NOMO-1 (cell line): ENCODE measurements around the gene COL18A1.

Experiments used
- DNase-seq, 2 experiments: peaks; one replicate each; lab custom pipeline; 2025; ENCODE audit not compliant: unreplicated experiment in 2 of 2; lab: John Stamatoyannopoulos, UW

Gene COL18A1

DNA sequence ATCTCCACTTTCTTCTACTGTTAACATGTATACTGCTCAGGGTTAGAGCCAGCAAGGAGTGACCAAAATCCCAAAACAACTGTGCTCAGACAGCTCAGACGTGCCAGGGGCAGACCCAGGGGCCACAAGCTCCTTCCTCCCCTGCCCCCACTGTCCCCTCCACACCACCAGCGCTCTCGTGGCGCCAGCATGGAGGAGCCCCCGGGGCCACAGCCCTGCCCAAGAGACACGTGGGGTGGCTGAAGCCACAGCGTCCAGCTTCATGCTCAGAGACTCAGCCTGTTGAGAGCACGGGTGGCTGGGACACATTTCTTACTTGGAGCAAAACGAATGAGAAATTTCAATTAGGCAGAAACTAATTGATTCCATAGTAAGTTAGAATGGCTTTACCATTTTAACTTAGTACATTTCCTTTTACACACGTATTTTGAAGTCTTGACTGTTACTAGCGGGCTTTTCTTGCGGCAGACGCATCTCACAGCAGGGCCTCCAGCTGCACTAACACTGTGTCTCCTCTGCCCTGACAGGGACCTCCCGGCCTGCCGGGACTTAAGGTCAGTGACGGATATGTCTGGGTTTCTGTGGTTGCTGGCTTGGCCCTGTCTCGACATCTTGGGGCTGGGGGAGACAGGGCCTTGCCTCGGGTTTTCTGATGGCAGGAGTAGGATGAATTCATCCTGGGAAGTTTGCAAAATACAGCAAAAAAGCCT, 83.1 kb downstream of the COL18A1 start:
- no peak for DNase-seq

DNA sequence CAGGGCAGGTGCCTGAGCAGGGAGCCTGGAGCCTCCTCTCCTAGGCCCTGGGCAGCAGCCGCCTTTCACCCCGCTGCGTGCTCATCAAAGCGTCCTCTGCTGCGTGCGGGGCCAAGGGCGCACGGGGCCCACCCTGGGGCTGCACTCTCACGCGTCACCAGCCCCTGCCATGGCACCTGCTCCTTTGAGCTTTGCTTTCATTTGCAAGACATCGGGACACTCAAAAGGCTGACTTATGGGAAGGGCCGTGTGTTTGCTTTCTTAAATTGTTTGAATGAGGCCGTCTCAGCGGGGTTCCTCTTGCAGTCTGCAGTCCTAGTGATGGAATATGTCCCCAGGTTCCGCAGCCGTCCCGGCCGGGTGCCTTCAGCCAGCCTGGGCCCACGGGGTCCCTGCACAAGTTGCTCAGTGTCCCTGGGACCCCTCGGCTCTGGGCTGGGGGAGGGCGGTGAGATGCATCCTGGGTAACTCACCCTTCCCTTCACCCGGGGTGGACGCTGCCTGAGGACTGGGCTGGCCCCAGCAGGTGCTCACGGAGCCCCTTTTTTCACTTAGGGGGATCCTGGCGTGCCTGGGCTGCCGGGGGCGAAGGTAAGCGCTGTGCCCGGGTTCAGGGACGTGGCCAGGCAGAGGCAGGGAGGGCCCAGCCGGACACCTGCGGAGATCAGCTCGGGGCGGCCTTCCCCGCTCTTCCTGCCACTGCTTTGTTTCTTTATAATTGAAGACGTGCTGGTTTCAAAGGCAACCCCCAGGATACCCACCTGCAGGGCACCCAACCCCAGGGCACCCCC, 84.2 kb downstream of the COL18A1 start:
- no peak for DNase-seq

DNA sequence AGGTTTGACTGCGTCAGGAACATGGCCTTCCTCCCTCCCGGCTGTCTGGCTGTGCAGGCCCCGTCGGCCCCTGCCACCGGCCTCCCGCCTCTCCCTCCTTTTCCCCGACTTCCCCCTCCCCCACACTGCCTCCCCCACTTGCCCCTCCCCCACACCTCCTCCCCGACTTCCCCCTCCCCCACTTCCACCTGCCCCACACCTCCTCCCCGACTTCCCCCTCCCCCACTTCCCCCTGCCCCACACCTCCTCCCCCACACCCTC, 84.7 kb downstream of the COL18A1 start:
- no peak for DNase-seq

DNA sequence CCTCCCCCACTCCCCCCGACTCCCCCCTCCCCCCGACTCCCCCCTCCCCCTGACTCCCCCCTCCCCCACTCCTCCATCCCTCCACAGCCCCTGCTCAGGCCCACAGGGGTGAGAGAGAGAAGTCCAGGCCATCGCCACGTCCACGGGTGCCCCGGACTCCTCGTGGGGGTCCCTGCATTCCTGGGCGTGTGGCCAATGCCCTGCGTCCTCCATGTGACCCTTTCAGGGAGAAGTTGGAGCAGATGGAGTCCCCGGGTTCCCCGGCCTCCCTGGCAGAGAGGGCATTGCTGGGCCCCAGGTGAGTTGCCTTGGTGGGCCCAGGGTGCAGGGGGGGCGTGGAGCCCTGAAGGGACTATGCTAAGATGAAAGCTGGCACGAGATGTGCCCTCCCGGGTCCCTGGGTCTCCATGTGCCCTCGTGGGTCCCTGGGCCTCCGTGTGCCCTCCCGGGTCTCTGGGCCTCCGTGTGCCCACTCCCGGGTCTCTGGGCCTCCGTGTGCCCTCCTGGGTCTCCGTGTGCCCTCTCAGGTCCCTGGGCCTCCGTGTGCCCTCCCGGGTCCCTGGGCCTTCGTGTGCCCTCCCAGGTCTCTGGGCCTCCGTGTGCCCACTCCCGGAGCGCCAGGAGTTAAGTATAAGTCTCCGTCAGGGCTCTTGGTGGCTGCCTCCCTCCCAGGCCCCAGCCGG, 85.2 kb downstream of the COL18A1 start:
- DNase-seq: no peak

DNA sequence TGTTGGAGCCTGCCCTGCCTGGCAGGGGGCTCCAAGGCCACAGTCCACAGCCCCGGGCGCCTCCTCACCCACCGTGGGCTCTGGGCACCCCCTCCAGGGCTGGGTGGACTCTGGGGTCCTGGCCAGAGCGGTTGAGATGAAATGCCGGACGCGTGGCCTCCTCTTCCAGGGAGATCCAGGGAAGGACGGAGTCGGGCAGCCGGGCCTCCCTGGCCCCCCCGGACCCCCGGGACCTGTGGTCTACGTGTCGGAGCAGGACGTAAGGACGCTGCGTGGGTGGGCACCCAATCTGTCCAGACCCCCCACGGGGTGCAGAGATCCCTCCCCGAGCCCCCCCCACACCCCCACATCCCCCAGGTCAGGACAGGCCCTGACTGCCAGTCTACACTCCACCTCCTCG, 86.1 kb downstream of the COL18A1 start:
- DNase-seq: no peak

DNA sequence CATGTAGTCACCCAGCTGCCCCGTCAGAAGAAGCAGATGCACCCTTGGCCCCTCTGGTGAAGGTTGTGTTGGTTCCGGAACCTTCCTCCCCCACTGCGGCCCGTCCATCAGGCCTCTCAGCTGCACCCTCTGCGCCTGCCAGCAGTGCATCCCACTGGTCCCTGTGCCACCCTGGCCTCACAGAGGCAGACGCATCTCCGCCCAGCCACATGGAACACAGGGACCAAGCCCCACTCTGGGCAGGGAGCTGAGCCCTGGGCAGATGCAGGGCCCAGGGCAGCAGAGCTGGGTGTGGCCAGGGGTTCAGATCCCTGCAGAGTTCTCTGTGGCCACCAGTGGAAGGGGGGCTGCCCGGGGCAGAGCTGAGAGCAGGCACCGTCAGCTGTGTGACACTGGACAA, 86.7 kb downstream of the COL18A1 start:
- no peak for DNase-seq

DNA sequence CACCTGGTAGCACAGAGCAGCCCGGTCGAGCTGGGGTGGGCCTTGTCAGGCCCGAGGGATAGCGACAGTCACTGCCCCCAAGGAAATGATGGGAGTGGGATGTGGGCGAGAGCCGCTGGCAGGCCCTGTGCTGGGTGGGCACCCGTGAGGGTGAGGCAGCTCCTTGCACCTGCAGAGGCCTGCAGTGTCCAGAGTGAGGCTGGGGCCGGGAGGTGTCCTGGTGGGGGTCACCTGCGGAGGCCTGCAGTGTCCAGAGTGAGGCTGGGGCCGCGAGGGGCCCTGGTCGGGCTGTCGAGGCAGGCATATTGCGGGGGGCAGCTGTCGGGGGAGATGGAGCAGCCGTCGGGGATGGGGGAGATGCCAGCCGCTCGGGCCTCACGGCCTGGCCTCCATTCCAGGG, 87.8 kb downstream of the COL18A1 start:
- no peak for DNase-seq

DNA sequence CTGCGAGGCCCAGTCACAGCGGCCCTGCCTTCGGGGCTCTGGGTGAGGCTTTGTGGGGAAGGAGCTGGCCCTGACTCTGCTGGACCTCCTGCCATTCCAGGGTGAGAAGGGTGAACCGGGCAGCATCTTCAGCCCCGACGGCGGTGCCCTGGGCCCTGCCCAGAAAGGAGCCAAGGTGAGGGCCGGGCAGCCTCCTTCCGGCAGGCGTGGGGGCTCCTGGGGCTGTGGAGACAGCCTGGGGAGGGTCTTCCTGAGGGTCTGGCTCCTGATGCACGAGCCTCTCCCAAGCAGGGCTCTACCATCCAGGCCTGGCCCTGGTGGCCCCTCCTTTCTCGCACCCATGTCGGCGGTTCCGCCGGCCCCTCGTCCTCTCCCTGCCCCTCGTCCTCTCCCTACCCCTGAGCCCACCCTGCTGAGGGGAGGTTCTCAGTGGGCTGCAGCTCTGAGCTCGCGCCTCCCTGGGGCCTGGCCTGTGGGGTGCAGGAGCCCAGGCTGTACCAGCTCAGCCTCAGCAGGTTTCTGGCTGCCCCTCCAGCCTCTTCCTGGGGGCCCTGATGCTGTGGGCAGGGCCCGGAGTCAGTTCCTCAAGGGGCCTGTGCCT, 88.5 kb downstream of the COL18A1 start:
- no peak for DNase-seq

DNA sequence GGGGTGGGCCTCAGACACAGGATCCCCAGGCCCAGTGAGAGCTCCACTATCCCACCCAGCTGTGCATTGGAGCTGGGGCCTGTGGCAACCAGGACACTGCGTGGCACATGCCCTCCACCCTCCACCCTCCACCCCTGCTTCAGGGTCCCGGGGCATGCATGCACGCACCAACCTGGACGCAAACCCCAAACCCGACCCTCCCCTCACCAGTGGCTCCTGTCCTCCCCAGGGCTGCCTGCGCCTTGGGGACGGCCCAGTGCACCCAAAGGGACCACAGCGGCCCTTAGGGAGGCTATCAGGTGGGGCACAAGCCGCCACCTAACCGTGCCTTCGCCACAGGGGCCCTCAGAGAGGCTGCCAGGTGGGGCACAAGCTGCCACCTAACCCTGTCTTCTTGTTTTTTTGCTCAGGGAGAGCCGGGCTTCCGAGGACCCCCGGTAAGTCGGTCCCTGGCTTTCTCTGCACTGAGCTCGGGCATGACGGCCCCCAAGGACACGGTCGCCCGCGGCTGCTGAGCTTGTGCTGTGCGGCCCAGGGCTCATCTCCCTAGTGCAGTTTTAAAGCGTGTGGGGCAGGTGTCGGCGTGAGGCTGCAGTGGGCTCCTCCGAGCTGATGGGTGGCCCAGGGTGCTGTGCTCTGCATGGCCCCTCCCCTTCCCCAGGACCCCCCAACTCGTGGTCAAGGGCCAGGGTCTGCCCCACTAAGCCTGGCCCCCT, 89.3 kb downstream of the COL18A1 start:
- no peak for DNase-seq

DNA sequence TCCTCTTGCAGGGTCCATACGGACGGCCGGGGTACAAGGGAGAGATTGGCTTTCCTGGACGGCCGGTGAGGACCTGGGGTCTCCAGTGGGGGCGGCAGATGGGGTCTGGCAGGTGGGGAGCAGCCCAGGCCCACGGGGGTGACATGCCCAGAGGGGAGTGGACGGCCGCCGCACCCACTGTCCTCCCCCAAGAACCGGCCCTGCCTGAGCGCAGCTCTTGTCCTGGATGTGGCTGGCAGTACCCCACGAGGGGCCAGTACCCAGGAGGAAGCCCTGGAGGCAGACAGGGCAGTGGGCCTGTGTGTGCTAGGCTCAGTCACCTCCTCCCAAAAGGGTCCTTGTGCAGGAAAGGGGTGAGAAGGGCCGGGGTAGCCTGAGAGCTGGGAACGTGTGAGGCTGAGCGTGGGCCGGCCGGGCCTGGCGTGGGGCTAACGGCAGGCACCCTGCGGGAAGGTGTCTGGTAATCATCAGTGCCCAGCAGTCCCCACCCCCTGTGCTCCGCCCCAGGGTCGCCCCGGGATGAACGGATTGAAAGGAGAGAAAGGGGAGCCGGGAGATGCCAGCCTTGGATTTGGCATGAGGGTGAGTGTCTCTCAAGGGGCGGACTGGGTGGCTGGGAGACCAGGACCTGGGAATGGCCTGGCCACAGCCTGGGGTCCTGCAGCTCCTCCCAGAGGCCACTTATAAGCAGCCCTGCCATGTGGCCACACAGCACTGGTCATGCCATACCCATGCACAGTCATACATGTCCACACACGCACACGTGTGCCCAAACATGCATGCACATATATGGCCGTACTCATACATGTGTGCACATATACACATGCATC, 90.1 kb downstream of the COL18A1 start:
- no peak for DNase-seq

DNA sequence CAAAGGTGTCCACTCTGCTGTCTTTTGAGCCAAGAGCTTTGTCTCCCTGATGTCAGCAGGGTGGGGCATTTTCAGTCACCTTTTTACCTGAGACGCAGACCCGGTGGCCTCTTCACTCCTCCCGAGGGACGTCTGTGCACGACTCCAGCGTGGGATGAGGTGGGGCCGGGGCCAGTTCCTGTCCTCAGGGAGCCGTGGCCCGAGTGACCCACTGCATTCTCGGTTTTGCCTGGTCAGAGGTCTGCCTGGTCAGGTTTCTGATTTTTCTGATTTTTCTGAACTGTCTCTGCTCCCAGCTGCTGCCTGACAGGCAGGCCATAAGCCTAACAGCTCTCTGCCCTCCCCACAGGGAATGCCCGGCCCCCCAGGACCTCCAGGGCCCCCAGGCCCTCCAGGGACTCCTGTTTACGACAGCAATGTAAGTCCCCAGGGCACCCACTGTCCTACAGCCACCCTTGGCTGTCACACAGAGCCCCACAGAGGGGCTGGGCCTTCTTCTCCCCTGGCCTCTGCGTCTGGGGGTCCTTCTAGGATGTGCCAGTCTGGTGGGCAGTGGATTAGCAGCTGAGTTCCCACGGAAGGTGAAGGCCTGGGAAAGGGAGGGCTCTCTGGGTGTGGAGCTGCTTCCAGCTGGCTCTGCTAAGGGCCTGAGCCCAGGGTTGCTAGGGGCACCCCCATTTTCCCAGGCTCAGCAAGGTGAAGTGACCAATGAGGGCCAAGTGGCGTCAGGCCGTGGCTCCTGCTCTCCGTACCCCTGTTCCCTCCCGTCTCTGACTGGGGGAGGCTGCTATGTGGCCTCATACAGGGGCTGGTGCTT, 91.4 kb downstream of the COL18A1 start:
- no peak for DNase-seq

DNA sequence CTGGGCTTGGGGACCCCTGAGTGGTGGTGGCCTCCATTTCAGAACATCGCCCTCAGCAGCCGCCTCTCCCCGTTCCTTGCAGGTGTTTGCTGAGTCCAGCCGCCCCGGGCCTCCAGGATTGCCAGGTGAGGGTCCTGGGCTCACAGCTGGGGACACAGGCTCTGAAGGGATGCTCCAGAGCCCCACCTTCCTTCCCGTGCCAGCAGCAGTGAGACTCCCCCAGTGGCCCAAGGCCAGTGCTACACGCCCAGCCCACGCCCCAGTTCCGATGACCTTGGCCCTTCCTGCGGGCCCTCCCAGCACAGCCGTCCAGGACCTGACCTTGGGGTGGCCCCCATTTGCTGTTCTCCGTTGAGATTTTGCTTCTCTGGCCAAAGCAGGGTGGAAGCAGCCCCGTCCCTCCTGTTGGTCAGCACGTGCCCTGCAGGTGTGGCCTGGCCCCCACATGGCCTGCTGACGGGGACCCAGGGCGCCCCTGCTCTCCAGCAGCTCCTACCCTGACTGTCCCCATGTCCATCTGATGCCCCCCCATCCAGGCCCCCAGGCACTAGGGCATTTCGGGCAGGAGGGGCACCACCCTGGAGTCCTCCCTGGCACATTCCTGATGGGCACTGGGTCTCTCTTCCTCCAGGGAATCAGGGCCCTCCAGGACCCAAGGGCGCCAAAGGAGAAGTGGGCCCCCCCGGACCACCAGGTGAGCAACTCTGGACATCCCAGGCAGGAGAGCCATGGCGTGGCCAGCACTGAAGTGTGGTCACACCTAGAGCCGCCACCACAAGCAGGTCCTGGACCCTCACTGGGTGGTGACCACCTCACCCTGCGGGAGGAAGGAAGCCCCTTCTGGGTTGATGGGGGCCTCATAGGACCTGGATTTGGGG, 92.2 kb downstream of the COL18A1 start:
- DNase-seq: no peak

DNA sequence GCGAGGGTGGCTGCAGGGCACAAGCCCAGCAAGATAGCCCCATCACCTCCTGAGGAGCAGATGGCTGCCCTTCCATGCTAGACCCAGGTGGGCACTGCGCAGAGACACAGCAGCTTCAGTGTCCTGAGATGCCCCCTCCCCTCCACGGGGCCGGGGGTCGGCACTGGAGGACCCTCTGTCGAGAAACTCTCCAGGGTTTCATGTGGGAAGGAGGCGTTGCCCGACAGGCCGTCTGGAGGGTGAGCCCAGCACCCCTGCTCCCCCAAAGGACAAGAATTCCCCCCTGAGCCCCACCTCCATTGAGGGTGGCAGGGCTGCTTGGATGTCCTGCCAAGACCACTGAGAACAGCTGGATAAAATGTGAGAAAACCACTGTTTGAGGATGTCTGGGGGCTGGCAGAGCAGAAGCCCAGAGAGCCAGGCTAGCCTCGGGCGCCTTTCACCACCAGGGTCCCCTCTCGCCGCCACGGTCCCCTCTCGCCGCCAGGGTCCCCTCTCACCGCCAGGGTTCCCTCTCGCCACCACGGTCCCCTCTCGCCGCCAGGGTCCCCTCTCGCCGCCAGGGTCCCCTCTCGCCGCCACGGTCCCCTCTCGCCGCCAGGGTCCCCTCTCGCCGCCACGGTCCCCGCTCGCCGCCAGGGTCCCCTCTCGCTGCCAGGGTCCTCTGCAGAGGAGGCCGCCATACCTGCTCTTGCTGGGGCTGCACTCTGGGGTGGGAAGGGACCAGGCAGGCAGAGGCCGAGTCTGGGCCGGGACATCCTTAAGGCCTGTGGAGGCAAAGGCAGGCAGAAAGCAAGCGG, 93.1 kb downstream of the COL18A1 start:
- DNase-seq: no peak

DNA sequence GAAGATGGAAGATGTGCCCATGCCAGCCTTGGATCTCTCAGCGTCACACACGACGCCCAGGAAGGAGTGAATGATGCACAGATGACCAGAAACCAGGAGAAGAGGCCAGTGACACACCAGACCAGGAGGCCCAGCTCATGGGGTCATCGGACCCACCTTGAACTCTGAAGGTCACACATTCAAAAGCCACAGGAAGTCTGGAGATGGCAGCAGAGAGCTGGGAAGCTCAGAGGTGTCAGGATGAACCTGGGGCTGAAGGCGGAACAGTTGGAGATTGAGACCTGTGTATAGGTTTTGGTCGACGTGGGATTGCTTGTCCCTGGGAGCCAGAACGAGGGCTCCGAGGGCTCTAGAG, 93.7 kb downstream of the COL18A1 start:
- no peak for DNase-seq

DNA sequence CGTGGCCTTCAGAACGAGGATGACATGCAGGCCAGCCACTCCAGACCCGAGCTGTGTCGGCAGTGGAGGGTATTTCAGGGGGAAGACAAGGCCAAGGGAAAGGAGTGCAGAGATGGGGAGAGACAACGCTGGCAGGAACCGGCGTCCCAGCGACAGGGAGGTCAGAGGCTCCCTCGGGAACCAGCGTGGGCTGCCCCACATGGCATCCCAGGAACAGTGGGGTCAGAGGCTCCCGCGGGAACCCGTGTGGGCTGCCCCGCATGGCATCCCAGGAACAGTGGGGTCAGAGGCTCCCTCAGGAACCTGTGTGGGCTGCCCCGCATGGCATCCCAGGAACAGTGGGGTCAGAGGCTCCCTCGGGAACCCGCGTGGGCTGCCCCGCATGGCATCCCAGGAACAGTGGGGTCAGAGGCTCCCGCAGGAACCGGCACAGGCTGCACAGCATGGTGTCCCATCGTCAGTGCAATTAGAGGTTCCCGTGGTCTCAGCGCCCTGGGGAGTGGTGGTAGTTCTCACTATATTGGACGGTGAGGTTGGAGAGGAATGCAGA, 94.3 kb downstream of the COL18A1 start:
- DNase-seq: no peak

DNA sequence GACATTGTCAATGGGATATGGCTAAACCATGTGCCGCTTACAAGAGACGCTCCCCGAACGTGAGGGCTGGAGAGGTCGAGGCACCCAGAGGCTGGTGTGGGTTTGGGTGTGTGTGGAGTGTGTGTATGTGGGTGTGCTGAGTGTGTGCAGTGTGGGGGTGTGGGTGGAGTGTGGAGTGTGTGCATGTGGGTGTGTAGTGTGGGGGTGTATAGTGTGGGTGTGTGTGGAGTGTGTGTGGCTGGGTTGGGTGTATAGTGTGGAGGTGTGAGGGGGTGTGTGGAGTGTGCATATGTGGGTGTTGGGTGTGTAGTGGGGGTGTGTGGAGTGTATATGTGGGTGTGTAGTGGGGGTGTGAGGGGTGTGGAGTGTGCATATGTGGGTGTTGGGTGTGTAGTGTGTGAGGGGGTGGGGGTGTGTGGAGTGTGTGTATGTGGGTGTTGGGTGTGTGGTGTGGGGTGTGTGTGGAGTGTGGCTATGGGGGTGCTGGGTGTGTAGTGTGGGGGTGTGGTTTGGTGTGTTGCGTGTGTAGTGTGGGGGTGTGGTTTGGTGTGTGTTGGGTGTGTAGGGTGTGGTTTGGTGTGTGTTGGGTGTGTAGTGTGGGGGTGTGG, 95.1 kb downstream of the COL18A1 start:
- DNase-seq: no peak
